ENCODE results near the gene CFAP210. TPM values are rescaled to one million over a fixed set of nuclear protein-coding genes. Genes with fewer than 3 reads are reported as not detected.
"Not testable (repeated sequence)": the region's sequence is repeated elsewhere in the genome, so short reads cannot be mapped to it uniquely, and the experiment has no call there.

Gene CFAP210
- total RNA-seq, 4 donors from 2014 or later, result 0.80 TPM; not detected in 3

DNA sequence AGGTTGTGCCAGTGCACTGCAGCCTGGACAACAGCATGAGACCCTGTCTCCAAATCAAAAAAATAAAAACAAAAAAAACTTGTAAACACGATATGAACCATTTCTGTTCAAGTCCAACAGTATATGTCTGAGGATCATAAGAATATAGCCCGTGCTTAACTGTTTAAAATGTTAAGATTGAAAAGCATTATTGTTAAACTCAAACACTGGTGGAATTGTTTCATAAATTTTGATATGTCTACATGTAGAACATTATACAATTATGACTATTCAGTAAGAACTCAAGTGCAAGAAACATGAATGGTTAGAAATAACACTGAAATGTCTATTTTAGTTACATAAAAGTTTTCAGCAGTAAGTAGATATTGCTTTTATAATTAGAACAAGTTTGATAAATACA lies 80.3 kb downstream of the CFAP210 start:
- Histone ChIP-seq H3K27me3 (no peaks in the 10 kb centered on the region), H3K36me3 (peaks cover 53 to 85% (median 74%) of the 10 kb centered on the region in 4 donors), H3K4me3 (no peak overlapping the region), H3K4me1 (no peaks in the 10 kb centered on the region), H3K9me3 (no peaks in the 10 kb centered on the region), H3K27ac (replicated peaks in 1 of 4) (no peak overlapping the region)
- intact Hi-C loops (cut with DNase I), result no loop called here
- DNase-seq (ENCODE audit: extremely low spot score), result no peak
- TF ChIP-seq POLR2AphosphoS5 (IDR thresholded peaks at IDR 0.05) (no peak), EP300 (IDR thresholded peaks at IDR 0.05) (no peak)
- TF ChIP-seq, protein P1, sequence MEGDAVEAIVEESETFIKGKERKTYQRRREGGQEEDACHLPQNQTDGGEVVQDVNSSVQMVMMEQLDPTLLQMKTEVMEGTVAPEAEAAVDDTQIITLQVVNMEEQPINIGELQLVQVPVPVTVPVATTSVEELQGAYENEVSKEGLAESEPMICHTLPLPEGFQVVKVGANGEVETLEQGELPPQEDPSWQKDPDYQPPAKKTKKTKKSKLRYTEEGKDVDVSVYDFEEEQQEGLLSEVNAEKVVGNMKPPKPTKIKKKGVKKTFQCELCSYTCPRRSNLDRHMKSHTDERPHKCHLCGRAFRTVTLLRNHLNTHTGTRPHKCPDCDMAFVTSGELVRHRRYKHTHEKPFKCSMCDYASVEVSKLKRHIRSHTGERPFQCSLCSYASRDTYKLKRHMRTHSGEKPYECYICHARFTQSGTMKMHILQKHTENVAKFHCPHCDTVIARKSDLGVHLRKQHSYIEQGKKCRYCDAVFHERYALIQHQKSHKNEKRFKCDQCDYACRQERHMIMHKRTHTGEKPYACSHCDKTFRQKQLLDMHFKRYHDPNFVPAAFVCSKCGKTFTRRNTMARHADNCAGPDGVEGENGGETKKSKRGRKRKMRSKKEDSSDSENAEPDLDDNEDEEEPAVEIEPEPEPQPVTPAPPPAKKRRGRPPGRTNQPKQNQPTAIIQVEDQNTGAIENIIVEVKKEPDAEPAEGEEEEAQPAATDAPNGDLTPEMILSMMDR (IDR thresholded peaks at IDR 0.05), result no peak
- WGBS, result 79% methylated on average over 2 of the region's 2 CpGs

DNA sequence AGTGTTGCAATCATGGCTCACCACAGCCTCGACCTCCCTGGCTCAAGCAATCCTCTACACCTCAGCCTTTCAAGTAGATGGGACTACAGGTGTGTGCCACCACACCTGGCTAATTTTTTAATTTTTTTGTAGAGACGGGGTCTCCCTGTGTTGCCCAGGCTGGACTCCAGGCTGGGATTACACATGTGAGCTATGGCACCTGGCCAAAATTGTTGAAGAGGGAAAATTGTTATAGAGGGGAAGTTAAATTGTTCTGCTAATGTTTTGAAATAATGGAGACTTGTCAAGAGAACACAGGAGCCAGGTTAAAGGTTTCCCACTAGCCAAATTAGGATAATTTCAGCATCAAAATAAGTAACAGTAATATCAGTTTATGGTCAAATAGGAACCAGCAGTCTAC lies 84.9 kb downstream of the CFAP210 start:
- Histone ChIP-seq H3K27me3 (no peaks in the 10 kb centered on the region), H3K36me3 (peaks cover 69 to 95% (median 83%) of the 10 kb centered on the region in 4 donors), H3K4me1 (no peaks in the 10 kb centered on the region), H3K9me3 (no peaks in the 10 kb centered on the region), H3K4me3 (no peak overlapping the region), H3K27ac (replicated peaks in 1 of 4) (no peak overlapping the region)
- intact Hi-C loops (cut with DNase I), result no loop called here
- DNase-seq (ENCODE audit: extremely low spot score), result no peak
- WGBS, result 78% methylated on average over 2 of the region's 2 CpGs
- no peak for TF ChIP-seq EP300 (IDR thresholded peaks at IDR 0.05)

DNA sequence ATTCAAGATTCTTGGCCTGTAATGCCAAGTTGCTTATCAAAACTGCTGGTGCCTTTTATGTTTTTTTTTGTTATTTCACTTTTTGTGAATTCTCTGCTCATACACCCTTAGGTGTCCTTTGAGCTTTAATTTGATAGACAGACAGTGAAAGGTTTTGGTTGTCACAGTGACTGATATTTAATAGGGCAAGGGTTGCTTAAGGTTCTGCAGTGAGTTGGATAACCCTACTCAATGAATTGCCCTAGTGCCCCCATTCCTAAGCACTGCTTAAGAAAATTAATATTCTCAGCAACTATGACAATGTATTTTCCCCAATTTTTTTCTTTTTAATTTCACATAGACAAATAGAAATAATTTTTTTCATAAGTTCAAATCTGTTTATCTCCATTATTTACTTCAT lies 94.6 kb downstream of the CFAP210 start:
- no peak for DNase-seq (ENCODE audit: extremely low spot score)
- Histone ChIP-seq H3K27me3 (no peaks in the 10 kb centered on the region), H3K4me3 (no peak overlapping the region), H3K27ac (replicated peaks in 1 of 4) (no peak overlapping the region), H3K9me3 (no peaks in the 10 kb centered on the region), H3K4me1 (peaks cover 5 to 15% (median 8%) of the 10 kb centered on the region in 4 donors), H3K36me3 (peaks cover 3 to 12% (median 6%) of the 10 kb centered on the region in 4 donors)
- intact Hi-C loops (cut with DNase I), result no loop called here
- TF ChIP-seq POLR2AphosphoS5 (IDR thresholded peaks at IDR 0.05) (no peak), EP300 (IDR thresholded peaks at IDR 0.05) (no peak), POLR2A (IDR thresholded peaks at IDR 0.05; ENCODE audit: low read depth) (no peak)
- TF ChIP-seq, protein P1 (IDR thresholded peaks at IDR 0.05), result no peak

DNA sequence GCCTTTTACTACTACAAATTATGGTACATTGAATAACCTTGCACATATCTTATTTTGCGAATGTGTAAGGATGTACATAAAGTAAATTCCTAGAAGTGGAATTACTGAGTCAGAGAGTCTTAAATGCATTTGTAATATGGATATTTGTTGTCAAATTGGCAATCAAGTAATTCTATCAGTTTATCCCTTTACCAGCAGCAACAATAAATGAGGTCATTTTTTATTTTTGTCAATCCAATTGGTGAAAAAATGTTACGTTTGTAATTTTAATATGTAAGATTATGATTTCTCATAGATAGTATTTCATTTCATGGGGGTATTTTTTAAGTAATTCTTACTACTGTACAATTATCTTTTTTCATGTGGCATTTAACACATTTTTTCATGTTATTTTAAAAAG lies 95.2 kb downstream of the CFAP210 start:
- Histone ChIP-seq H3K27me3 (no peaks in the 10 kb centered on the region), H3K36me3 (peaks cover 0 to 8% (median 2%) of the 10 kb centered on the region in 4 donors), H3K27ac (replicated peaks in 1 of 4) (no peak overlapping the region), H3K9me3 (no peaks in the 10 kb centered on the region), H3K4me1 (peaks cover 5 to 15% (median 8%) of the 10 kb centered on the region in 4 donors), H3K4me3 (no peak overlapping the region)
- no peak for DNase-seq (ENCODE audit: extremely low spot score)
- WGBS, result 91% methylated on average over 2 of the region's 2 CpGs
- intact Hi-C loops (cut with DNase I), result no loop called here
- TF ChIP-seq POLR2AphosphoS5 (IDR thresholded peaks at IDR 0.05), result no peak
- no peak for TF ChIP-seq EP300 (IDR thresholded peaks at IDR 0.05)
- TF ChIP-seq POLR2A (IDR thresholded peaks at IDR 0.05; ENCODE audit: low read depth), result no peak
- TF ChIP-seq, protein P1 (IDR thresholded peaks at IDR 0.05), result no peak

DNA sequence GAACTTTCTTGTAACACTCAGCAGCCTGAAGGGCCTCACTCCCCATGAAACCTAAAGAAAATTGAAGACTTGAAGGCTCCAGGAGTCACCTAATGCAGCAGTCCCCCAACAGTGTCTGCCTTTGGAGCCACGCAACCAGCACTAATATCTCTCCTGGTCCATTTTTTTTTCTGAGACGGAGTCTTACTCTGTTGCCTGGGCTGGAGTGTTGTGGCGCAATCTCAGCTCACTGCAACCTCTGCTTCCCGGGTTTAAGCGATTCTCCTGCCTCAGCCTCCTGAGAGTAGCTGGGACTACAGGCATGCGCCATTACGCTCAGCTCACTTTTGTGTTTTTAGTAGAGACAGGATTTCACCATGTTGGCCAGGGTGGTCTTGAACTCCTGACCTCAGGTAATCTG lies 97.7 kb downstream of the CFAP210 start:
- H3K27ac ChIP-seq (replicated peaks in 1 of 4); DNase-seq (ENCODE audit: extremely low spot score); H3K36me3 ChIP-seq; H3K27me3 ChIP-seq; H3K9me3 ChIP-seq; H3K4me3 ChIP-seq; intact Hi-C loops (cut with DNase I): not testable (repeated sequence)
- peaks cover 5 to 11% (median 7%) of the 10 kb centered on the region in 4 donors for H3K4me1 ChIP-seq
- WGBS, result 97% methylated on average over 6 of the region's 7 CpGs

Small RNA genes lying within 50 kb of the gene (small RNA-seq; reads per million reads assigned to genes)
- 0 reads per million in 3 donors for gene RF00432

Other genes starting within 250 kb of the CFAP210 start
- gene BBS5, start 214.9 kb downstream of the CFAP210 start, total RNA-seq, result 10 to 100 TPM in 1 of 4 donors, 1 to 10 TPM in 3; 6.6 to 11.2 (median 7.9) TPM
- 1 to 10 TPM in 3 of 4 donors, under 1 TPM in 1; 0.99 to 2.9 (median 1.9) TPM for gene KLHL41, start 184.7 kb downstream of the CFAP210 start, total RNA-seq
- 10 to 100 TPM in 2 of 4 donors, 1 to 10 TPM in 2; 8.3 to 15.4 (median 11.0) TPM for gene FASTKD1, start 120.5 kb downstream of the CFAP210 start, total RNA-seq
- gene PPIG, start 110.1 kb downstream of the CFAP210 start, total RNA-seq, result 10 to 100 TPM; 26.5 to 48.6 (median 34.5) TPM
- 10 to 100 TPM in 1 of 4 donors, 1 to 10 TPM in 3; 3.3 to 18.7 (median 6.6) TPM for gene PHOSPHO2, start 64 bp upstream of the CFAP210 start, total RNA-seq
- 10 to 100 TPM; 36.9 to 66.9 (median 52.8) TPM for gene KLHL23, start 39.4 kb upstream of the CFAP210 start, total RNA-seq
- gene SSB, start 104.5 kb upstream of the CFAP210 start, total RNA-seq, result 10 to 100 TPM; 57.1 to 73.0 (median 63.6) TPM
- gene METTL5, start 130.5 kb upstream of the CFAP210 start, total RNA-seq, result 100 to 1,000 TPM in 1 of 4 donors, 10 to 100 TPM in 3; 66.2 to 104 (median 75.2) TPM
- gene UBR3, start 133.0 kb upstream of the CFAP210 start, total RNA-seq, result 10 to 100 TPM; 46.1 to 80.2 (median 58.8) TPM

Measured in esophagus muscularis mucosa (tissue), 4 donors.